Lower lobe of right lung (tissue), 2 donors: ENCODE measurements around the gene KRT78. TPM values are rescaled to one million over a fixed set of nuclear protein-coding genes. Genes with fewer than 3 reads are reported as not detected.

Experiments used
- ATAC-seq, 2 donors: fragments of 200-7000 bp; cut with Tn5 transposase; one replicate each; pipeline ENCODE4 v1.9.1; 2020 to 2022; ENCODE audit warnings: mild to moderate bottlenecking in 2 of 2, moderate library complexity in 2 of 2
- DNase-seq: peaks from one replicate; pipeline ENCODE4 v3.0.0-alpha.2; 2020
- H3K27ac ChIP-seq: fragments of 200-600 bp; one replicate; pipeline ENCODE4 v1.8.0; 2022
- H3K27me3 ChIP-seq: fragments of 200-600 bp; one replicate; pipeline ENCODE4 v1.8.0; 2022; ENCODE audit warnings: low read depth
- H3K36me3 ChIP-seq: fragments of 200-600 bp; one replicate; pipeline ENCODE4 v1.8.0; 2022; ENCODE audit warnings: mild to moderate bottlenecking
- H3K4me1 ChIP-seq: fragments of 200-600 bp; one replicate; pipeline ENCODE4 v1.8.0; 2022
- H3K4me3 ChIP-seq: fragments of 200-600 bp; one replicate; pipeline ENCODE4 v1.8.0; 2022; ENCODE audit warnings: mild to moderate bottlenecking
- H3K9me3 ChIP-seq: fragments of 200-600 bp; one replicate; pipeline ENCODE4 v1.8.0; 2022
- CTCF ChIP-seq: fragments of 200-600 bp; IDR thresholded peaks from one replicate; pipeline ENCODE4 v1.8.0; 2022; ENCODE audit warnings: antibody characterized with exemption, mild to moderate bottlenecking
- intact Hi-C: fragments of 100-400 bp; cut with DNase I; formaldehyde crosslinking; loops from one replicate; pipeline ENCODE4 v1.11.0; 2022
- total RNA-seq: library from RNA; stranded (reverse); fragmentation: NEBNext Ultra II Directional; extraction: Animal tissue kit (Norgen Biotek cat#: 25700); gene quantifications from one replicate; pipeline ENCODE4 v1.2.1, GENCODE V29; 2021
- donor health status: DM: no; HTN: yes; CAD: no; lungs with severe emphysema.

Gene KRT78
- total RNA-seq, 1 donor from 2014 or later: not detected

- Histone ChIP-seq H3K4me3 (no peak overlapping the region), H3K4me1 (peaks cover 4% of the 10 kb centered on the region), H3K27ac (no peak overlapping the region), H3K27me3 (peaks cover 49% of the 10 kb centered on the region), H3K9me3 (no peaks in the 10 kb centered on the region), H3K36me3 (no peaks in the 10 kb centered on the region)
- TF ChIP-seq CTCF: no peak
- no peak for DNase-seq
- ATAC-seq: no peak
- intact Hi-C loops: no loop called here
Measured at GRCh38 chr12:52794479-52795331, 54.1 kb downstream of the KRT78 start.

GRCh38 chr12:52792185-52793029, 56.4 kb downstream of the KRT78 start:
- DNase-seq (no peak), ATAC-seq (no peak)
- no peak overlapping the region for H3K4me3 ChIP-seq
- no peak overlapping the region for H3K27ac ChIP-seq
- intact Hi-C loops: no loop called here
- no peak for TF ChIP-seq CTCF
- H3K9me3 ChIP-seq: no peaks in the 10 kb centered on the region
- no peaks in the 10 kb centered on the region for H3K36me3 ChIP-seq
- H3K4me1 ChIP-seq: no peaks in the 10 kb centered on the region
- peaks cover 63% of the 10 kb centered on the region for H3K27me3 ChIP-seq

GRCh38 chr12:52791271-52792184, 57.3 kb downstream of the KRT78 start:
- no peak overlapping the region for H3K4me3 ChIP-seq
- ATAC-seq: no peak
- H3K9me3 ChIP-seq: no peaks in the 10 kb centered on the region
- no peaks in the 10 kb centered on the region for H3K36me3 ChIP-seq
- peaks cover 62% of the 10 kb centered on the region for H3K27me3 ChIP-seq
- TF ChIP-seq CTCF: no peak
- no peak overlapping the region for H3K27ac ChIP-seq
- intact Hi-C loops: no loop called here
- no peaks in the 10 kb centered on the region for H3K4me1 ChIP-seq
- no peak for DNase-seq

- Histone ChIP-seq H3K27ac (no peak overlapping the region), H3K4me1 (no peaks in the 10 kb centered on the region), H3K27me3 (peaks cover 59% of the 10 kb centered on the region), H3K4me3 (no peak overlapping the region), H3K36me3 (no peaks in the 10 kb centered on the region), H3K9me3 (no peaks in the 10 kb centered on the region)
- TF ChIP-seq CTCF: no peak
- intact Hi-C loops: no loop called here
- no peak for ATAC-seq
- DNase-seq: no peak
Measured at GRCh38 chr12:52790427-52791270, 58.1 kb downstream of the KRT78 start.
